ENCODE data around the gene FOXF1.

FOXF1 gene

GRCh38 chr16:86503830-86504229, 6.5 kb upstream of the FOXF1 start:
- in situ Hi-C loops (cut with HindIII; ENCODE audit: low sequenced_read_pairs) = loop anchor here (25.0 kb wide), 1 partner anchor 167 kb away; no protein-coding TSS in a partner anchor

- in situ Hi-C loops (cut with HindIII; ENCODE audit: low sequenced_read_pairs) = loop anchor here (25.0 kb wide), 1 partner anchor 167 kb away; no protein-coding TSS in a partner anchor
These were observed 5.8 kb upstream of the FOXF1 start for GRCh38 chr16:86504315-86505184.

GRCh38 chr16:86505185-86505898, 5.0 kb upstream of the FOXF1 start:
- in situ Hi-C loops (cut with HindIII; ENCODE audit: low sequenced_read_pairs) = loop anchor here (25.0 kb wide), 1 partner anchor 168 kb away; no protein-coding TSS in a partner anchor

- in situ Hi-C loops (cut with HindIII; ENCODE audit: low sequenced_read_pairs) = loop anchor here (25.0 kb wide), 1 partner anchor 169 kb away; no protein-coding TSS in a partner anchor
These were observed 4.1 kb upstream of the FOXF1 start for GRCh38 chr16:86505899-86506864.

- in situ Hi-C loops (cut with HindIII; ENCODE audit: low sequenced_read_pairs) = loop anchor here (25.0 kb wide), 1 partner anchor 170 kb away; no protein-coding TSS in a partner anchor
These were observed 2.9 kb upstream of the FOXF1 start for GRCh38 chr16:86507173-86508027.

- in situ Hi-C loops (cut with HindIII; ENCODE audit: low sequenced_read_pairs) = loop anchor here (25.0 kb wide), 1 partner anchor 171 kb away; no protein-coding TSS in a partner anchor
These were observed 2.0 kb upstream of the FOXF1 start for GRCh38 chr16:86508028-86508946.

- in situ Hi-C loops (cut with HindIII; ENCODE audit: low sequenced_read_pairs) = loop anchor here (25.0 kb wide), 1 partner anchor 172 kb away; no protein-coding TSS in a partner anchor
These were observed 1.2 kb upstream of the FOXF1 start for GRCh38 chr16:86508947-86509758.

GRCh38 chr16:86509759-86510464, 415 bp upstream of the FOXF1 start:
- in situ Hi-C loops (cut with HindIII; ENCODE audit: low sequenced_read_pairs) = loop anchor here (5.0 to 25.0 kb wide), 4 partner anchors 65 to 438 kb away; no protein-coding TSS in a partner anchor

- in situ Hi-C loops (cut with HindIII; ENCODE audit: low sequenced_read_pairs) = loop anchor here (5.0 to 25.0 kb wide), 4 partner anchors 67 to 439 kb away; no protein-coding TSS in a partner anchor
These were observed 1.2 kb downstream of the FOXF1 start for GRCh38 chr16:86511317-86512161.

GRCh38 chr16:86512301-86512859, 2.1 kb downstream of the FOXF1 start:
- in situ Hi-C loops (cut with HindIII; ENCODE audit: low sequenced_read_pairs) = loop anchor here (5.0 to 25.0 kb wide), 4 partner anchors 68 to 440 kb away; no protein-coding TSS in a partner anchor

- in situ Hi-C loops (cut with HindIII; ENCODE audit: low sequenced_read_pairs) = loop anchor here (5.0 to 25.0 kb wide), 4 partner anchors 68 to 441 kb away; no protein-coding TSS in a partner anchor
These were observed 2.6 kb downstream of the FOXF1 start for GRCh38 chr16:86512860-86513470.

- in situ Hi-C loops (cut with HindIII; ENCODE audit: low sequenced_read_pairs) = loop anchor here (5.0 to 25.0 kb wide), 4 partner anchors 69 to 441 kb away; no protein-coding TSS in a partner anchor
These were observed 3.3 kb downstream of the FOXF1 start for GRCh38 chr16:86513471-86514277.

GRCh38 chr16:86514481-86515376, 4.4 kb downstream of the FOXF1 start:
- in situ Hi-C loops (cut with HindIII; ENCODE audit: low sequenced_read_pairs) = loop anchor here (5.0 to 25.0 kb wide), 4 partner anchors 70 to 442 kb away; no protein-coding TSS in a partner anchor

Data from DLD1 (cell line).